ENCODE data around the gene SALL4.

Gene SALL4

DNA sequence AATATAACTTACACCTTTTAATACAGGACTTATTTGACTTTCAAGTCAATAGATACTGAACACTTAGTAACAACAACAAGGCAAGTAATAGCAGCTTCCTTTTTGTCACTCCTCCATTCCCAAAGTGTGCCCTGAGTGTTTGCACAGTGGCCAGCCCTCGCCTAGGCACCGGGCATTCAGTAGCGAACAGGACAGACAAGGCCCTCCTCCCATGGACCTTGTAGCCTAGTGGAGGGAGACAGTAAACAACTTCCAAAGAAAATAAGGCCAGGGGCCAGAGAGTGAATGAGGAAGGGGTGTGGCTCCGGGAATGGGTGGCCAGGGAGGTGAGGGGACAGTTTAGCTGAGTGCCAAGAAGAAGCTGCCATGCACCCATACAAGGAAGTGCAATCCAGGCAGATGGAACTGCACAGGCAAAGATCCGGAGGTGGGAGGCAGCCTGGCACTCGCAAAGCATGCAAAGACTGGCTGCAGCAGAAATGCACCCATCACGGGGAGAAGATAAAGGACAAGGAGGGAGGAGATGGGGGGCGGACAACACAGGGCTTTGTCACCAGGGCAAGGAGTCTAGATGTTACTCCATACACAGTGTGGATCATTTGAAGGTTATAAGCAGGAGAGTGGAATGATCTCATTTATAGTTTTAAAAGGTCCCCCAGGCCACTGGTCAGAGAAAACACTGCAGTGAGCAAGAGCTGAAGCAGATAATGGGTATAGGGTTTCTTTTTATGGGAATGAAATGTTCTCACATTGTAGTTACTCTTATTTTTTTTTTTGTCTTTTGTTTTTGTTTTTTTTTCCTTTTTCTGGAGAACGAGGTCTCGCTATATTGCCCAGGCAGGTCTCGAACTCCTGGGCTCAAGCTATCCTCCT is 66.4 kb downstream of the SALL4 start:
- Histone ChIP-seq H3K36me3 (no peaks in the 10 kb centered on the region), H3K9me3 (no peaks in the 10 kb centered on the region), H3K27ac (no peak overlapping the region), H3K27me3 (no peaks in the 10 kb centered on the region), H3K4me1 (ENCODE audit: control insufficient read depth in 1 of 2, insufficient read depth in 1 of 2, low read depth in 1 of 2, low read length in 1 of 2) (no peaks in the 10 kb centered on the region), H3K4me3 (ENCODE audit: low read depth in 1 of 2, low read length in 1 of 2) (no peak overlapping the region)
- TF ChIP-seq, protein P1, sequence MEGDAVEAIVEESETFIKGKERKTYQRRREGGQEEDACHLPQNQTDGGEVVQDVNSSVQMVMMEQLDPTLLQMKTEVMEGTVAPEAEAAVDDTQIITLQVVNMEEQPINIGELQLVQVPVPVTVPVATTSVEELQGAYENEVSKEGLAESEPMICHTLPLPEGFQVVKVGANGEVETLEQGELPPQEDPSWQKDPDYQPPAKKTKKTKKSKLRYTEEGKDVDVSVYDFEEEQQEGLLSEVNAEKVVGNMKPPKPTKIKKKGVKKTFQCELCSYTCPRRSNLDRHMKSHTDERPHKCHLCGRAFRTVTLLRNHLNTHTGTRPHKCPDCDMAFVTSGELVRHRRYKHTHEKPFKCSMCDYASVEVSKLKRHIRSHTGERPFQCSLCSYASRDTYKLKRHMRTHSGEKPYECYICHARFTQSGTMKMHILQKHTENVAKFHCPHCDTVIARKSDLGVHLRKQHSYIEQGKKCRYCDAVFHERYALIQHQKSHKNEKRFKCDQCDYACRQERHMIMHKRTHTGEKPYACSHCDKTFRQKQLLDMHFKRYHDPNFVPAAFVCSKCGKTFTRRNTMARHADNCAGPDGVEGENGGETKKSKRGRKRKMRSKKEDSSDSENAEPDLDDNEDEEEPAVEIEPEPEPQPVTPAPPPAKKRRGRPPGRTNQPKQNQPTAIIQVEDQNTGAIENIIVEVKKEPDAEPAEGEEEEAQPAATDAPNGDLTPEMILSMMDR (IDR thresholded peaks at IDR 0.05) = no peak

DNA sequence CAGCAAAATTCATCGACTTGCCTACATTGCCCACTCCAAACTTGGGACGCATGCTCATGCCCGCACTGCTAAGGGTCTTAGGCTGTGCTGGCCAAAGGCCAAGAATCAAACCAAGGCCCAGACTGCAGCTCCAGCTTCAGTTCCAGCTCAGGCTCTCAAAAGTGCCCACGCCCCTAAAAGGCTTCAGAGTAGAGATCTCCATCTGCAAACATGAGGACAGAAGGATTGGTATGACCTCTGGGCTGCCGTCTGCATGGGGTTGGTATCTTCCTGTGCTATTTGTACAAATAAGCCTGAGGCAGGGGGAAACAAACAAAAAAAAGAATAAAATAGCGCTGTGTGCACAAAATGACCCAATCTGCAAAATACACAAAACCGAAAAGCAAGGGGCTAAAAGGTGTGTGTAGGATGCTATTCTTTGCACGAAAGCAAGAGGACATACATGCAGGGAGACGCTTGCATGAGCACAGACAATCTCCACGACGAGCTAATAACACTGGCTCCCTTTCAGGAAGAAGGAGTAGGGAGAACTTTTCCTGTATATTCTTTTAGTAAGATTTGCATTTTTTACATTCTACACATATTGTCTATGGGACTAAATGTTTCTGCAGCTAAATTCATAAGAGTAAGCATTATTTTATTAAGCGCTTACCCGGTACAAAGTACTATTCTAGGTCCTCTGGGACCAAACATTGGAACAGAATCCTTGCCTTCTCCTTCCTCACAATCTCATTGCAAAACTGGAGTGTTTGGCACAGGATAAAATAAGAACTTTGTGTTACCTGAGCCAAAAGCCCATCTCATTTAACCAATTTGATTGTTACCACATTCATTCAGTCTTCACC is 67.2 kb downstream of the SALL4 start:
- Histone ChIP-seq H3K27ac (no peak overlapping the region), H3K27me3 (no peaks in the 10 kb centered on the region), H3K4me1 (ENCODE audit: control insufficient read depth in 1 of 2, insufficient read depth in 1 of 2, low read depth in 1 of 2, low read length in 1 of 2) (no peaks in the 10 kb centered on the region), H3K36me3 (no peaks in the 10 kb centered on the region), H3K4me3 (ENCODE audit: low read depth in 1 of 2, low read length in 1 of 2) (no peak overlapping the region), H3K9me3 (no peaks in the 10 kb centered on the region)
- TF ChIP-seq, protein P1 (IDR thresholded peaks at IDR 0.05) = no peak

DNA sequence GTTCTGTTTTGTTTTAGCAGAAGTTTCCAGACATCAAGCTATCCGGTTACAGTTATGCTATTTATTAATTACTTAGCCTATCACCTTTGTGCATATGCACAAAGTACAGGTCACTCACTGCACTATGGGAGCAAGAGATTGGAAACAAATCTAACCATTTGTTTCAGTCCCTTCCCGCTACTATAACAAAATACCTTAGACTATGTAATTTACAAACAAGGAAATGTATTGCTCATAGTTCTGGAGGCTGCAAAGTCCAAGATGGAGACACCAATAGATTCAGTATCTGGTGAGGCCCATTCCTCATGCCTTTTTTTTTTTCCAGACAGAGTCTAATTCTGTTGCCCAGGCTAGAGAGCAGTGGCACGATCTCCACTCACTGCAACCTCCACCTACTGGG is 69.3 kb downstream of the SALL4 start:
- no peaks in the 10 kb centered on the region for H3K9me3 ChIP-seq

More for the DNA sequence above, 69.3 kb downstream of the SALL4 start:
- no peaks in the 10 kb centered on the region for H3K27me3 ChIP-seq
- H3K4me1 ChIP-seq (ENCODE audit: control insufficient read depth in 1 of 2, insufficient read depth in 1 of 2, low read depth in 1 of 2, low read length in 1 of 2) = no peaks in the 10 kb centered on the region
- TF ChIP-seq, protein P1 (IDR thresholded peaks at IDR 0.05) = no peak
- H3K36me3 ChIP-seq = no peaks in the 10 kb centered on the region
- no peak overlapping the region for H3K4me3 ChIP-seq (ENCODE audit: low read depth in 1 of 2, low read length in 1 of 2)
- no peak overlapping the region for H3K27ac ChIP-seq
